H1 (cell line): ENCODE data around the gene SIPA1L3. TPM values are rescaled to one million over a fixed set of nuclear protein-coding genes. Genes with fewer than 3 reads are reported as not detected.

Experiments
- CTCF ChIA-PET: fragments of 300-600 bp; sonication (Branson Sonifier 250); formaldehyde crosslinking; loops from one replicate; lab custom pipeline; 2021; ENCODE audit not compliant: partially characterized antibody; lab: Charles Lee
- POLR2A ChIA-PET: fragments of 300-600 bp; sonication (Branson Sonifier 250); formaldehyde crosslinking; loops from one replicate; lab custom pipeline; 2021; ENCODE audit warnings: inconsistent platforms; ENCODE audit not compliant: partially characterized antibody; lab: Charles Lee
- DNase-seq, 2 experiments: peaks; one replicate each; pipeline versions ENCODE4 v3.0.0 to v3.0.0-alpha.2; 2010 to 2022; ENCODE audit warnings: low spot score in 2 of 2, low read depth in 1 of 2, mixed read lengths in 1 of 2
- FAIRE-seq: peaks from 2 replicates; lab custom pipeline; 2011; peaks lifted over from hg19 to GRCh38; lab: Jason Lieb, UNC
- H2AFZ ChIP-seq: 2 replicates; pipeline ENCODE4 v1.8.1; 2012; ENCODE audit warnings: low read length, inconsistent platforms
- H2AK5ac ChIP-seq: 2 replicates; pipeline ENCODE4 v1.6.1; 2013; ENCODE audit warnings: low read depth, low read length
- H2BK120ac ChIP-seq: replicated peaks from 2 replicates; pipeline ENCODE3; 2013; ENCODE audit warnings: low read depth, low read length, inconsistent platforms
- H2BK12ac ChIP-seq: 2 replicates; pipeline ENCODE4 v1.6.1; 2013; ENCODE audit warnings: low read depth, low read length
- H2BK15ac ChIP-seq: 2 replicates; pipeline ENCODE4 v1.6.1; 2013; ENCODE audit warnings: low read length
- H2BK20ac ChIP-seq: 2 replicates; pipeline ENCODE4 v1.6.1; 2013; ENCODE audit warnings: low read length
- H2BK5ac ChIP-seq: 2 replicates; pipeline ENCODE4 v1.6.1; 2013; ENCODE audit warnings: low read depth, low read length
- H3K14ac ChIP-seq: 2 replicates; pipeline ENCODE4 v1.6.1; 2013; ENCODE audit warnings: inconsistent platforms; ENCODE audit not compliant: insufficient read length
- H3K18ac ChIP-seq: 2 replicates; pipeline ENCODE4 v1.6.1; 2013; ENCODE audit warnings: low read length; ENCODE audit errors: extremely low read depth
- H3K23ac ChIP-seq: 2 replicates; pipeline ENCODE4 v1.6.1; 2013; ENCODE audit warnings: inconsistent platforms; ENCODE audit not compliant: insufficient read length
- H3K23me2 ChIP-seq: 2 replicates; pipeline ENCODE4 v1.6.1; 2013; ENCODE audit warnings: low read depth, low read length
- H3K27ac ChIP-seq: 2 replicates; pipeline ENCODE4 v1.6.1; 2011; ENCODE audit warnings: low read depth, low read length, inconsistent platforms
- H3K27me3 ChIP-seq, 4 experiments: replicated peaks in 1 of 4; 1 replicate in 1 of 4; 2 replicates in 3 of 4; pipeline versions ENCODE4 v1.6.1 to v1.8.1; 2011 to 2013; ENCODE audit warnings: low read length in 3 of 4, mild to moderate bottlenecking in 3 of 4, inconsistent platforms in 2 of 4, mixed read lengths in 2 of 4, moderate library complexity in 1 of 4; ENCODE audit not compliant: control insufficient read depth in 3 of 4, insufficient read depth in 3 of 4; ENCODE audit errors: extremely low read depth in 1 of 4
- H3K36me3 ChIP-seq, 4 experiments: 2 replicates each; pipeline versions ENCODE4 v1.6.1 to v1.8.1; 2011 to 2013; ENCODE audit warnings: mild to moderate bottlenecking in 4 of 4, low read length in 3 of 4, moderate library complexity in 2 of 4, control low read depth in 1 of 4, inconsistent platforms in 1 of 4; ENCODE audit not compliant: insufficient read depth in 4 of 4, control insufficient read depth in 2 of 4
- H3K4ac ChIP-seq: replicated peaks from 2 replicates; pipeline ENCODE3; 2013; ENCODE audit warnings: low read length, low read depth, mixed read lengths, inconsistent platforms; ENCODE audit not compliant: insufficient read length
- H3K4me1 ChIP-seq, 4 experiments: replicated peaks in 1 of 4; 1 replicate in 1 of 4; 2 replicates in 3 of 4; pipeline versions ENCODE4 v1.6.1 to v1.8.1; 2011 to 2013; ENCODE audit warnings: low read length in 3 of 4, inconsistent platforms in 2 of 4, mixed read lengths in 1 of 4; ENCODE audit not compliant: insufficient read depth in 4 of 4, control insufficient read depth in 3 of 4
- H3K4me2 ChIP-seq, 2 experiments: 2 replicates each; pipeline versions ENCODE4 v1.6.1 to v1.8.1; 2011 to 2013; ENCODE audit warnings: low read depth in 2 of 2, low read length in 2 of 2, control low read depth in 1 of 2, inconsistent platforms in 1 of 2, mild to moderate bottlenecking in 1 of 2; ENCODE audit not compliant: insufficient read depth in 1 of 2
- H3K4me3 ChIP-seq, 4 experiments: fragments of 200-600, 300-600 bp in 1 of 4; sonication (generic), shearing (Covaris generic), sonication (Bioruptor Twin) in 1 of 4; 2 replicates each; pipeline versions ENCODE4 v1.5.1 to v1.8.1; 2011 to 2016; ENCODE audit warnings: low read length in 4 of 4, low read depth in 3 of 4, control low read depth in 2 of 4, inconsistent platforms in 2 of 4, mild to moderate bottlenecking in 2 of 4, mixed read lengths in 1 of 4, moderate library complexity in 1 of 4; ENCODE audit not compliant: insufficient read depth in 2 of 4; ENCODE audit errors: extremely low read depth in 1 of 4
- H3K56ac ChIP-seq: replicated peaks from 2 replicates; pipeline ENCODE3; 2013; ENCODE audit warnings: low read depth, mild to moderate bottlenecking, mixed read lengths, low read length, inconsistent platforms; ENCODE audit not compliant: insufficient read length
- H3K79me1 ChIP-seq: 2 replicates; pipeline ENCODE4 v1.6.1; 2013; ENCODE audit warnings: low read depth, low read length, control low read depth
- H3K79me2 ChIP-seq, 2 experiments: 2 replicates each; pipeline versions ENCODE4 v1.6.1 to v1.8.1; 2012 to 2013; ENCODE audit warnings: low read length in 2 of 2, mild to moderate bottlenecking in 2 of 2, inconsistent platforms in 1 of 2; ENCODE audit not compliant: insufficient read depth in 2 of 2, control insufficient read depth in 1 of 2
- H3K9ac ChIP-seq, 4 experiments: replicated peaks in 1 of 4; 1 replicate in 1 of 4; 2 replicates in 3 of 4; pipeline versions ENCODE4 v1.6.1 to v1.8.1; 2011 to 2013; ENCODE audit warnings: low read depth in 3 of 4, low read length in 3 of 4, control low read depth in 2 of 4, mild to moderate bottlenecking in 2 of 4, moderate library complexity in 2 of 4, inconsistent platforms in 1 of 4; ENCODE audit errors: extremely low read depth in 1 of 4
- H3K9me3 ChIP-seq, 2 experiments: 2 replicates each; pipeline versions ENCODE4 v1.6.1 to v1.8.1; 2012 to 2013; ENCODE audit warnings: mild to moderate bottlenecking in 2 of 2, moderate library complexity in 2 of 2, control low read depth in 1 of 2, inconsistent platforms in 1 of 2, low read depth in 1 of 2, low read length in 1 of 2, mixed read lengths in 1 of 2; ENCODE audit not compliant: insufficient read depth in 2 of 2
- H4K20me1 ChIP-seq, 2 experiments: replicated peaks in 1 of 2; 2 replicates each; pipeline versions ENCODE3 to v1.8.1; 2011 to 2013; ENCODE audit warnings: inconsistent platforms in 2 of 2, low read length in 2 of 2, mild to moderate bottlenecking in 1 of 2; ENCODE audit not compliant: insufficient read depth in 2 of 2, control insufficient read depth in 1 of 2
- H4K5ac ChIP-seq: 2 replicates; pipeline ENCODE4 v1.6.1; 2013; ENCODE audit warnings: low read length, low read depth, mixed read lengths, inconsistent platforms; ENCODE audit not compliant: insufficient read length
- H4K8ac ChIP-seq: 2 replicates; pipeline ENCODE4 v1.8.0; 2013; ENCODE audit warnings: mild to moderate bottlenecking, moderate library complexity, low read length, inconsistent platforms; ENCODE audit not compliant: insufficient read depth; ENCODE audit errors: extremely low read depth
- H4K91ac ChIP-seq: replicated peaks from 2 replicates; pipeline ENCODE3; 2013; ENCODE audit warnings: low read length, mixed read lengths, inconsistent platforms; ENCODE audit not compliant: insufficient read length
- KDM4A ChIP-seq: IDR thresholded peaks from one replicate; pipeline ENCODE4 v1.7.1; 2012; ENCODE audit warnings: low read depth, mild to moderate bottlenecking, moderate library complexity, low read length, inconsistent platforms; ENCODE audit not compliant: severe bottlenecking
- NRF1 ChIP-seq: IDR thresholded peaks from 2 replicates; pipeline ENCODE4 v1.6.1; 2011; ENCODE audit warnings: mild to moderate bottlenecking, low read depth, low read length, improper control_type of control experiment
- RFX5 ChIP-seq: IDR thresholded peaks from 2 replicates; pipeline ENCODE4 v1.6.1; 2011; ENCODE audit warnings: low read depth, low read length, improper control_type of control experiment, borderline replicate concordance
- SP4 ChIP-seq: IDR thresholded peaks from 2 replicates; pipeline ENCODE4 v1.6.1; 2012; ENCODE audit warnings: low read length, inconsistent platforms
- TCF12 ChIP-seq: IDR thresholded peaks from 2 replicates; pipeline ENCODE4 v1.6.1; 2011; ENCODE audit warnings: low read depth, mild to moderate bottlenecking, low read length
- WGBS, 2 experiments: shearing (Covaris generic) in 1 of 2; methylation state at CpG; one replicate each; pipeline versions ENCODE4 v1.1.6 to v1.1.7; 2013 to 2015; ENCODE audit warnings: low lambda C conversion rate in 2 of 2, mixed read lengths in 2 of 2, inconsistent platforms in 1 of 2, low coverage in 1 of 2, missing lambda C conversion rate in 1 of 2; ENCODE audit not compliant: insufficient replicate concordance in 2 of 2, insufficient coverage in 1 of 2, insufficient read length in 1 of 2; ENCODE audit errors: extremely low coverage in 1 of 2, missing lambda C conversion rate in 1 of 2; 5-methylcytosine and 5-hydroxymethylcytosine counted together
- polyA plus RNA-seq, 7 experiments: library from polyadenylated mRNA; depleted of rRNA in 3 of 7; stranded (reverse) in 5 of 7; unstranded in 2 of 7; fragments of >200 nt in 5 of 7; fragments of 200-250 nt in 2 of 7; gene quantifications; 1 replicate in 5 of 7; 2 replicates in 1 of 7; 4 replicates in 1 of 7; pipeline versions ENCODE4 v1.2.1 to v1.2.3, GENCODE V29; 2011 to 2013; ENCODE audit warnings: missing spikeins in 2 of 7, mixed read lengths in 2 of 7
- total RNA-seq: library from RNA; stranded (reverse); fragmentation: NEBNext Ultra II Directional; extraction: Animal tissue kit (Norgen Biotek cat#: 25700); gene quantifications from 2 replicates; pipeline ENCODE4 v1.2.1, GENCODE V29; 2021

SIPA1L3 gene
- total and polyA plus RNA-seq, 2 of the 8 experiments (the other 6 are each of a cell fraction or from before 2014, with no cell fraction given): 15.0 to 54.9 TPM

DNA sequence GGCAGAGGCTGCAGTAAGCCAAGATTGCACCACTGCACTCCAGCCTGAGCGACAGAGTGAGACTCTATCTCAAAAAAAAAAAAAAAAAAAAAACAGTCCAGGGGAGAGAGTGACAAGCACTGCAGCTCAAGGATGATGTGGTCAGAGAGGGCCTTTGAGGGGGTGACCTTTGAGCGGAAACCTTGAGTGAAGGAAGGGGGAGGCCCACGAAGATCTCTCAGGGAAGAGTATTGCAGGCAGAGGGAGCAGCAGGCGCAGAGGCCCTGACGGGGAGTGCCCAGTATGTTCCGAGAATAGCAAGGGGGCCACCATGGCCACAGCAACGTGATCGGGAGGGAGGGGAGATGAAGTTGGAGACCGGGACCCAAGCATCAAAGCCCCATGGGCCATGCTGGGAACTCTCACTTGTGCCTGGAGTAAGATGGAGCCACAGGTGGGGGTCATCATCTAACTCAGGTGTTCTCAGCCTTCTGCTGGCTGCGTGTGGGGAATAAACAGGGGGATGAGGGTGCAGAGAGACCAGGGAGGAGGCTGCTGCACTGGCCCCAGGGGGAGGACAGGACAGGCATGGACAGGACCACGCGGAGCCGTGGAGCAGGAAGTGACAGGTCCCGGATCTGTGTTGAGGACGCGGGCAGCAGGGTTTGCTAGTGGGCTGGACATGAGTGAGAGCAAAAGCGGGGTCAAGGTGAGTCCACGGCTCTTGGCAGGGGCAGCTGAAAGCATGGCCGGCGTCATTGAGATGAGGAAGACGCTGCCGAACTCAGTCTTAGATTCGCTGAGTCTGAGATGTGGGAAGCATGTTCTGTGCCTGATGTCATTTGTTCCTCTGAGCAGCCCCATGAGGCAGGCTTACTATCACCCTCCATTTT lies 256.6 kb downstream of the SIPA1L3 start:
- no peak overlapping the region for H3K4me3 ChIP-seq
- no peak overlapping the region for H3K18ac ChIP-seq
- TF ChIP-seq RFX5 (no peak), SP4 (no peak), TCF12 (no peak), KDM4A (no peak), NRF1 (no peak)
- no peak overlapping the region for H2BK20ac ChIP-seq
- POLR2A ChIA-PET: interaction anchor here (1.0 kb wide), 1 partner anchor 14 kb away, joined by 3 read pairs; no protein-coding TSS in a partner anchor
- H2BK15ac ChIP-seq: no peak overlapping the region
- FAIRE-seq (no peak), DNase-seq (no peak)
- no peak overlapping the region for H2BK12ac ChIP-seq
- no peak overlapping the region for H3K27ac ChIP-seq
- CTCF ChIA-PET: interaction anchor here (1.6 to 2.3 kb wide), 2 partner anchors 22 to 24 kb away, joined by 4 to 7 read pairs; no protein-coding TSS in a partner anchor
- no peak overlapping the region for H4K5ac ChIP-seq
- H3K27me3 ChIP-seq: no peaks in the 10 kb centered on the region
- no peak overlapping the region for H3K4ac ChIP-seq
- H2AFZ ChIP-seq: no peak overlapping the region
- H3K4me1 ChIP-seq: peaks cover 0 to 3% (median 2%) of the 10 kb centered on the region in 4 experiments; a peak in 5 of 7 replicates
- H4K91ac ChIP-seq: no peak overlapping the region
- no peak overlapping the region for H2BK120ac ChIP-seq
- H3K36me3 ChIP-seq: peaks cover 9 to 25% (median 18%) of the 10 kb centered on the region in 4 experiments; a peak in 6 of 8 replicates
- WGBS, 2 experiments: 92% methylated on average over 22 of the region's 23 CpGs; no CpG with 5 or more reads in 1 of the 2 experiments
- no peaks in the 10 kb centered on the region; the same call in 1 of the 2 replicates for H3K23me2 ChIP-seq
- H2BK5ac ChIP-seq: no peak overlapping the region
- H4K8ac ChIP-seq: no peak overlapping the region
- H3K9me3 ChIP-seq: peaks cover 9 to 11% of the 10 kb centered on the region in 2 experiments; a peak in 3 of 4 replicates
- H2AK5ac ChIP-seq: no peak overlapping the region
- H3K79me2 ChIP-seq: no peaks in the 10 kb centered on the region
- no peaks in the 10 kb centered on the region for H3K79me1 ChIP-seq
- H3K4me2 ChIP-seq: no peak overlapping the region
- H4K20me1 ChIP-seq: peaks cover 0 to under 1% of the 10 kb centered on the region in 2 experiments
- H3K14ac ChIP-seq: no peak overlapping the region
- no peak overlapping the region for H3K23ac ChIP-seq
- H3K9ac ChIP-seq: no peak overlapping the region; a peak in 1 of 7 replicates
- no peak overlapping the region for H3K56ac ChIP-seq
